Body of pancreas (tissue), 4 donors: ENCODE results near the gene SMIM29.

ENCODE experiments used
- CTCF ChIP-seq, 7 experiments: fragments of 450-650 bp in 4 of 7; fragments of 200-600 bp in 3 of 7; sonication (generic) in 3 of 7; IDR thresholded peaks; one replicate each; pipeline ENCODE4 v1.5.1; 2016 to 2019; ENCODE audit warnings: antibody characterized with exemption in 7 of 7
- POLR2A ChIP-seq, 3 donors: fragments of 450-650 bp; IDR thresholded peaks; one replicate each; pipeline ENCODE4 v1.6.1; 2016; ENCODE audit warnings: antibody characterized with exemption in 3 of 3, mild to moderate bottlenecking in 2 of 3

GRCh38 chr6:34226731-34227586 is 21.8 kb downstream of the SMIM29 start:
- no peak for TF ChIP-seq CTCF (IDR thresholded peaks at IDR 0.05)
- TF ChIP-seq POLR2A (IDR thresholded peaks at IDR 0.05) = no peak
